GM18870 (cell line): ENCODE data around the gene CTXN1.
"Not testable (repeated sequence)": the region's sequence is repeated elsewhere in the genome, so short reads cannot be mapped to it uniquely, and the experiment has no call there.

ENCODE experiments used
- ATAC-seq: cut with Tn5 transposase; IDR thresholded peaks from one replicate; pipeline ENCODE4 v1.9.1; 2021; ENCODE audit warnings: moderate library complexity; ENCODE audit not compliant: unreplicated experiment

Gene CTXN1

DNA sequence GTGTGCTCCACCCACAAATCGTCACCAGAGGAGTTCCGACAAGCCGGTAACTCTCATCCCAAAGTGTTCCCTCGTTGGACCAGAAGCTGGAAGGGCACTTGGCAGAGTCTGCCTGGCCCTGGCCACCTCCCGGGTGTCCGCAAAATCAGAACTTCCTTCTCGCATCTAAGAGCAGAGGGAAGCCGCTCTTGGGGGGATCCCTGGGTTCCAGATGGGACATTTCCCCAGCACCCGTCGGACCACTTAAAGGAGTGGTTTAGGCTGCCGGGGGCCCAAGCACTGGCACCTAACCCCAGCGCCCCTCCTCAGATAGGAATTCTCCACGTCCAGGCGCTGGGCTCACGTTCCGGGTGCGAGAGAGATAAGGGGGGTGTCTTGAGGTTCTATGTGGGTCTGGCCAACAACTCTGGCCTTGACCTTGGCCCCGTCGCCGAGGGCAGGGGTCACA is 23.1 kb downstream of the CTXN1 start:
- no peak for ATAC-seq

- ATAC-seq = no peak
Observed at GRCh38 chr19:7901337-7901736, 24.6 kb downstream of the CTXN1 start.

GRCh38 chr19:7900931-7901330 is 25.0 kb downstream of the CTXN1 start:
- no peak for ATAC-seq

GRCh38 chr19:7900401-7900870 is 25.5 kb downstream of the CTXN1 start:
- no peak for ATAC-seq

- ATAC-seq = no peak
Observed at GRCh38 chr19:7899751-7900378, 26.1 kb downstream of the CTXN1 start.

- ATAC-seq = no peak
Observed at GRCh38 chr19:7898967-7899366, 27.0 kb downstream of the CTXN1 start.

GRCh38 chr19:7897292-7897691 is 28.6 kb downstream of the CTXN1 start:
- no peak for ATAC-seq

GRCh38 chr19:7895565-7895964 is 30.4 kb downstream of the CTXN1 start:
- ATAC-seq = no peak

DNA sequence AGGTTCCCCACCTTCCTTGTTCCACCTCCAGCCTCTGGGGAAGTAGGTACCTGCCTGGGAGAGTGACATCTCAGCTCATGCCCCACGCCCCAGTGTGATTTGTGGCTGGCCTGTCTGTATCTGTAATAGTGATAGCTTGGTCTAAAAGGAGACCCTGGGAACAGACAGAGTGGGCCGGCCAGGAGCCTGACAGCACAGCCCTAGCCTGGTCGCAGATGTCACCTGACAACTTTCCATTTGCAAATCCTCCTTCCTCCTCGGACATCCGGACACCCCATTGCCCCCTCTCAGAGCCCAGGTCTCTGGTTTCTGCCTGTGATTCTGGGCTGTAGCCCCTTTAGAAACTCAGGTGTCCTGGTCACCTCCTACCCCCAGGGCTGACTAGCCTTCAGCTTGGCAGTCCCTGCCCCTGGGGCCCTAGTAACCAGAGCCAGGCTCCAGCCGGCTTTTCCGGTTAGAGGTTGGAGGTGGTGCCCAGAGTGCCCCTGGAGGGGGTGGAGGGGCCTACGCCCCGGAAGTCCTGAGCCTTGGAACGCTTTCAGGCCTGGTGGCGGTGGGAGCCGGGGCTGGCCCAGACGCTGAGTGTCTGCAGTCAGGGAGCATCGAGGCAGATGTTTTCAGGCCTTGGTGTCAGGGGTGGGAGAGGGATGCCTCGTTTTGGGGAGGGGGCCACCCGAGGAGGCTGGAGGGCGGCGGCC is 31.2 kb downstream of the CTXN1 start:
- ATAC-seq = no peak

DNA sequence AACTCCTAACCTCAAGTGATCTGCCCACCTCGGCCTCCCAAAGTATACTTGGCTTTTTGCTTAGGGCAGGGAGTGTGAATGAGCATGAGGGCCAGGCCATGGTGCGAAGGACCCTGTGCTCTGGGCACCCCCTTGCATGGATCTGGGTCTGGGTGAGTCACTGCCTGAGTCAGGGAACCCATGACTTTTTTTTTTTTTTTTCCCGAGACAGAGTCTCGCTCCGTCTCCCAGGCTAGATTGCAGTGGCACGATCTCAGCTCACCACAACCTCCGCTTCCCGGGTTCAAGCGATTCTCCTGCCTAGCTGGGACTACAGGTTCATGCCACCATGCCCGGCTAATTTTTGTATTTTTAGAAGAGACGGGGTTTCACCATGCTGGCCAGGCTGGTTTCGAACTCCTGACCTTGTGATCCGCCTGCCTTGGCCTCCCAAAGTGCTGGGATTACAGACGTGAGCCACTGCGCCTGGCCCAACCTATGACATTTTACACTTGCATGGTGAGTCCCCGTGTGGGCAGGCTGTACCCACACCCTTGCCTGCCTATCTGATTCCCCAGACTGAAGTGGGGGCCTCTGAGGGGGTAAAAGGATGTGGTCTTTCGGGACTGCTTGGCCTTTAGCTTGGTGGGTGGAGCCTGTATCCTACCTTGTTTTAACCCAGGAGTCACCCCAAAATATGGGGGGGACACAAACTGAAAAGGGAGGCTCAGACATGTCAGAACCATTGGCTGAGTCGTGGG is 32.4 kb downstream of the CTXN1 start:
- ATAC-seq = not testable (repeated sequence)

DNA sequence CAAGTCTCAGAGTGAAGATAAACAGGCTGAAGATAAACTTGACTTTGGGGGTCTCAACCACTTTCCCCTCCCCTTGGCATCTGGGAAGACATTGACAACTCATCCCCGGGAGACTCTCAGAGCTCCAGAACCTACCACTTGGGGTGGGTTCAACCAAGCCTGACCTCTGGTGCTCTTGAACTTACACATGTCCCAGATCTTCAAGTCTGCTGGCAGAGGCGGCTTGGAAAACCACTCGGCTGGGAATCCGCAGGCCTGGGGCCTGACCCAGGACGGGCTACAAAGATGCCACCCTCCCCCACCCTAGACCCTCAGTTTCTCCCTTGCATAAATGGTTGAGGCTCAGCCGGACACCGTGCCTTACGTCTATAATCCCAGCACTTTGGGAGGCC is 37.1 kb downstream of the CTXN1 start:
- no peak for ATAC-seq

DNA sequence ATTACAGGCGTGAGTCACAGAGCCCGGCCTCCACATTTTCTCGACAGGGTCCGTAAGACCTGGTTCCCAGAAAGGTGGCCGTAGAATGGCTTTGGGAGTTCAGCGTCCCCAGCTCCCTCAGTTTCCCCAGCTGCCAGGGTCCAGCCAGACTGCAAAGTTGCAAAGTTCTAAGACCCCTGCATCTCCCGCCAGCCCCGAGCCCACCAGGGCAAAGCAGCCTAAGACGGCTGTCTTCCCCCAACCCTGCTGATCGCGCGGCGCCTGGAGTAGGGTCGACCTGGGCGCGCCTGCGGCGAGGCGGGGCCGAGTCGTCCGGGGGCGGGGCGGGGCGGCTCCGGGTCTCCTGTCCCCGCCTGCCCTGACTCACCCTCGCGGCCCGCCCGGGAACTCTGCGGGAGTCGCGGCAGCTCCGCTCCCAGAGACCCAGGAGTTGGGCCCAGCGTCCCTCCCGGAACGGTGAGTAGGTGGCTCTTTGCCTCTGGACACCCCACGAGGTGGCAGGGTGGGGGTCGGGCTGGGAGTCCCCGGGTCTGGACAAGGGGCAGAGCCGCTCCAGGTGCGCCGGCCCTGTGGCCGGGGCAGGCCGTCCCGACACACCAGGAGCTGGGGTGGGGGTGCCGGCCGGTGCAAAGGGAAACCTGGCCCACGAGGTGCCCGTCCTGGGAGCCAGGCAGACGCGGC is 37.6 kb downstream of the CTXN1 start, which contains the start of gene LRRC8E:
TSS of gene LRRC8E (plus strand) at position 366 of the 681 bp plus-strand sequence. CDS start 7,094 bp downstream, outside the sequence.
- ATAC-seq = no peak

- ATAC-seq = no peak
Observed at GRCh38 chr19:7887408-7888144, 38.4 kb downstream of the CTXN1 start.

DNA sequence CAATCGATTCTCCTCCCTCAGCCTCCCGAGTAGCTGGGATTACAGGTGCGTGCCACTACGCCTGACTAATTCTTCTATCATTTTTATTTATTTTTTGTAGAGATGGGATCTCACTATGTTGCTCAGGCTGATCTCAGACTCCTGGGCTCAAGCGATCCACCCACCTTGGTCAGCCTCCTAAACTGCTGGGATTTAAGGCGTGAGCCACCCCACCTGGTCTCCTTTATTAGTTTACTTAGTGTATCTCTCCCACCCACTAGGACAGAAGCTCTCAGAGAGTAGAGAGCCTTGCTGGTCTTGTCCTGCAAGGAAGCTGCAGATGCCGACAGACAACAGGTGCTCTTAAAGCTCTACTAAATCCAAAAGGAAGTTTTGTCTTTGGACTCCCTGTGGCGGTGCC is 40.1 kb downstream of the CTXN1 start:
- ATAC-seq = no peak

DNA sequence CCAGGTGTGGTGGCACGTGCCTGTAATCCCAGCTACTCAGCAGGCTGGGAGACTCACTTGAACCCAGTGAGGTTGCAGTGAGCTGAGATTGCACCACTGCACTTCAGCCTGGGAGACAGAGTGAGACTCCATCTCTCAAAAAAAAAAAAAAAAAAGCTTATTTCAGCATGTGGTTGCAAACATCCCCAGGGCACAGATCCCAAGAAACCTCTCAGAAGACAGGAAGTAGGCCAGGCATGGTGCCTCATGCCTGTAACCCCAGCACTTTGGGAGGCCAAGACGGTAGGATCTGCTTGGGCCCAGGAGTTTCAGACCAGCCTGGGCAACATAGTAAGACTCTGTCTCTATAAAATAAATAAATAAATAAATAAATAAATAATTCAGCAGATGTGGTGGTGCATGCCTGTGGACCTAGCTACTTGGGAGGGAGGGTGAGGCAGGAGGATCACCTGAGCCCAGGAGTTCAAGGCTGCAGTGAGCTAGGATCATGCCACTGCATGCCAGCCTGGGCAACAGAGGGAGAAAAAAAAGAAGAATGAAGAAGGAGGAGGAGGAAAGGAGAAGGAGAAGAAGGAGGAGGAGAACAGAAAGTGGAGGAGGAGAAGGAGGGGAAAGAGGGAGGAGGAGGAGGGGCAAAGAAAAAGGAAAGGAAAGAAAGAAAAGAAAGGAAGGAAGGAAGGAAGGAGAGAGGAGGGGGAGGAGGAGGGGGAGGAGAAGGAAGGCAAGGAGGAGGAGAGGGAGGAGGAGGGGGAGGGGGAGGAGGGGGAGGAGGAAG is 42.0 kb downstream of the CTXN1 start:
- ATAC-seq = no peak

GRCh38 chr19:7883105-7883504 is 42.8 kb downstream of the CTXN1 start:
- no peak for ATAC-seq

GRCh38 chr19:7881910-7882309 is 44.0 kb downstream of the CTXN1 start:
- ATAC-seq = no peak

DNA sequence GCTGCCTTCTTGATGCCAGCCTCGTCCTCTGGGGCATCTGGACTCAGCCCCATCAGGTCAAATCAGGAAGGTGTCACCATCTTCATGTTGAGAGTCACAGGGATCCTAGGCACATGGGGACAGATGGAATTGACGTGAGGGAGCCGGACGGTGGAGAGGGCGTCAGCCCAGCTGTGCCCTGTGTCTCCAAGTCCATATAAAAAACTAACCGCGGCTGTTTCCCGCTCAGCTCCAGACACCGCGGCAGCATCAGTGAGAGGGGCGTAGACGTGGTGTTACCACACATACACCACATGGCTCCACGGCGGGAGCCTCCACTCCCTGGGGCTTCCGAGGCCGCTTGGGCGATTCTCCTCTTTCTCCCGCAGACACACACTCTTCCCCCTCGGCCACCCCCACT is 46.1 kb downstream of the CTXN1 start:
- no peak for ATAC-seq

GRCh38 chr19:7879111-7879807 is 46.7 kb downstream of the CTXN1 start:
- ATAC-seq = no peak
